ENCODE measurements around the gene LINGO4.

DNA sequence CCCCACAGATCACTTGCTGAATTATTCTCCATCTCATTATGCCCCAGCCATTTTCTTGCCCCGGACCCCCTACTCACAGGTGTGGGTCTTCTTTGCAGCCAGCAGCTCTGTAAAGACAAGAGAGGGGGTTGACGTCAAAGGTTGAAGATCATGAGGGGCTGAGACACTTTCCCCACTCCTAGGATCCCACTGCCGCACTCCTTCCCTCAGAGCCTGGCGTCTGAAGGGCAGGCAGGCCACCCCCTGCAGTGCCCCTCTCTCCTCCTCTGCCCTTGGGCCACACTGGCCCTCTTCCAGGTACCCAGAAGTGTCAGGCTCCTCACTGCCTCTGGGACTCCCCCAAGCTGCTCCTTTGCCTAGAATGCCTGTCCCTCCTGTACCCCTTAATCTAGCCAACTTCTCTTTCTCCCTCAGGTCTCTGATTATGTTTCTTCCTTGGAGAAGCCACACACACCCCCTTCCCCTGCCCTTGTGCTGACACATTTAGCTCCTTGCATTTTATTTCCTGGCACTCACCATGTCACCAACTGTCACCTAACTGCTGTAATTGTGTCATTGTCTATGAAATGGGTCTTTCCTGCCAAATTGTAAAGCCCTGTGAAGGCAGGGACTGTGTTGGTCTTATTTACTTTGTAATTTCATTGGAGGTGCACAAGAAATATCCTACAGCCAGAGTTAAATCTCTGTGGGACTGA is 24.3 kb upstream of the LINGO4 start:
- TF ChIP-seq, protein P1, sequence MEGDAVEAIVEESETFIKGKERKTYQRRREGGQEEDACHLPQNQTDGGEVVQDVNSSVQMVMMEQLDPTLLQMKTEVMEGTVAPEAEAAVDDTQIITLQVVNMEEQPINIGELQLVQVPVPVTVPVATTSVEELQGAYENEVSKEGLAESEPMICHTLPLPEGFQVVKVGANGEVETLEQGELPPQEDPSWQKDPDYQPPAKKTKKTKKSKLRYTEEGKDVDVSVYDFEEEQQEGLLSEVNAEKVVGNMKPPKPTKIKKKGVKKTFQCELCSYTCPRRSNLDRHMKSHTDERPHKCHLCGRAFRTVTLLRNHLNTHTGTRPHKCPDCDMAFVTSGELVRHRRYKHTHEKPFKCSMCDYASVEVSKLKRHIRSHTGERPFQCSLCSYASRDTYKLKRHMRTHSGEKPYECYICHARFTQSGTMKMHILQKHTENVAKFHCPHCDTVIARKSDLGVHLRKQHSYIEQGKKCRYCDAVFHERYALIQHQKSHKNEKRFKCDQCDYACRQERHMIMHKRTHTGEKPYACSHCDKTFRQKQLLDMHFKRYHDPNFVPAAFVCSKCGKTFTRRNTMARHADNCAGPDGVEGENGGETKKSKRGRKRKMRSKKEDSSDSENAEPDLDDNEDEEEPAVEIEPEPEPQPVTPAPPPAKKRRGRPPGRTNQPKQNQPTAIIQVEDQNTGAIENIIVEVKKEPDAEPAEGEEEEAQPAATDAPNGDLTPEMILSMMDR (IDR thresholded peaks at IDR 0.05; ENCODE audit: poor library complexity): no peak
- TF ChIP-seq EZH2 (IDR thresholded peaks at IDR 0.05; ENCODE audit: borderline replicate concordance): no peak

Data from hepatocyte (in vitro differentiated cells).